Effector memory CD8-positive, alpha-beta T cell (primary cell): ENCODE data around the gene ACKR3.

ENCODE experiments used
- ATAC-seq: fragments of 150-1000 bp; cut with Tn5 transposase; replicated peaks from 2 replicates; pipeline ENCODE4 v1.10.0; 2021; ENCODE audit warnings: mild to moderate bottlenecking, moderate library complexity
- DNase-seq, 3 experiments: peaks; one replicate each; pipeline ENCODE4 v3.0.0; 2021
- H3K27ac Mint-ChIP-seq, 2 donors: one replicate each; pipeline ENCODE4 v1.8.0; 2022; ENCODE audit warnings: mild to moderate bottlenecking in 2 of 2, mixed read lengths in 2 of 2, moderate library complexity in 2 of 2
- H3K27me3 Mint-ChIP-seq, 2 donors: one replicate each; pipeline ENCODE4 v1.8.0; 2022; ENCODE audit warnings: mixed read lengths in 2 of 2
- H3K36me3 Mint-ChIP-seq: one replicate; pipeline ENCODE4 v1.8.0; 2022; ENCODE audit warnings: mild to moderate bottlenecking, moderate library complexity, mixed read lengths; ENCODE audit not compliant: insufficient read depth
- H3K4me1 Mint-ChIP-seq, 2 donors: one replicate each; pipeline ENCODE4 v1.8.0; 2022; ENCODE audit warnings: low read depth in 2 of 2, mixed read lengths in 2 of 2
- H3K4me3 Mint-ChIP-seq, 2 donors: one replicate each; pipeline ENCODE4 v1.8.0; 2022; ENCODE audit warnings: mild to moderate bottlenecking in 2 of 2, mixed read lengths in 2 of 2, moderate library complexity in 2 of 2
- H3K9me3 Mint-ChIP-seq, 2 donors: one replicate each; pipeline ENCODE4 v1.8.0; 2022; ENCODE audit warnings: mixed read lengths in 2 of 2

Gene ACKR3

GRCh38 chr2:236552212-236552542 is 17.4 kb upstream of the ACKR3 start:
- Mint-ChIP-seq H3K4me3 (peak overlapping the region; percentile 65 to 66), H3K27ac (peak overlapping the region; percentile 81 to 94), H3K36me3 (peaks cover 11% of the 10 kb centered on the region), H3K4me1 (peaks cover 66 to 82% of the 10 kb centered on the region in 2 donors), H3K9me3 (peaks cover 0 to 2% of the 10 kb centered on the region in 2 donors), H3K27me3 (no peaks in the 10 kb centered on the region)
- no peak for DNase-seq
- no peak for ATAC-seq

GRCh38 chr2:236552581-236553363 is 16.9 kb upstream of the ACKR3 start:
- H3K9me3 Mint-ChIP-seq = peaks cover 0 to 2% of the 10 kb centered on the region in 2 donors
- peak overlapping the region; percentile 65 to 66 for H3K4me3 Mint-ChIP-seq
- no peaks in the 10 kb centered on the region for H3K27me3 Mint-ChIP-seq
- peaks cover 68 to 82% of the 10 kb centered on the region in 2 donors for H3K4me1 Mint-ChIP-seq
- H3K27ac Mint-ChIP-seq = peak overlapping the region; percentile 81 to 94
- H3K36me3 Mint-ChIP-seq = peaks cover 11% of the 10 kb centered on the region
- DNase-seq (no peak), ATAC-seq (no peak)

DNA sequence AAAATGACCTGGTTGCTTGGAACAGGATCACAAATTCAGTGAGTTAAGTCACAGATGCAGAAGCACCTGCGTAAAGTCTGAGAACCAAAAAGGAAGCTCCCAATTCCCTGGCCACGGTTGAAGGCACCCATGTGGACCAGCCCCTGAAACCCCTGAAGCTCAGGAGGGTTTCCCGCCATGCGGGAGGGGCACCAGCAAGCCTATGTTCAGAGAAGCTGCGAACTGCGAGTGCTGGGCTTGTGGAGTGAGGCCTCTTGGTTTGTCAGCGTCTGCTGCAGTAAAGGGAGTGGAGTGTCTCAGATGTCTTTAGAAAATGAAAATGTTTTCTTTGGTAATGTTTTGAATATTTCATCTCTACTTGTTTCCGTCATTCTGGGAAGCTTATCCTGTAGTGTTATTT is 16.1 kb upstream of the ACKR3 start:
- Mint-ChIP-seq H3K4me3 (peak overlapping the region in 1 of 2 donors; percentile 36), H3K27ac (peak overlapping the region; percentile 69)

GRCh38 chr2:236554629-236555282 is 14.9 kb upstream of the ACKR3 start:
- peak overlapping the region; percentile 46 to 69 for H3K27ac Mint-ChIP-seq
- ATAC-seq = peak; percentile 60
- H3K4me3 Mint-ChIP-seq = peak overlapping the region in 1 of 2 donors; percentile 38
- no peaks in the 10 kb centered on the region for H3K27me3 Mint-ChIP-seq
- H3K9me3 Mint-ChIP-seq = peaks cover 0 to 2% of the 10 kb centered on the region in 2 donors
- H3K36me3 Mint-ChIP-seq = peaks cover 3% of the 10 kb centered on the region
- no peak for DNase-seq
- peaks cover 62 to 78% of the 10 kb centered on the region in 2 donors for H3K4me1 Mint-ChIP-seq

More for the DNA sequence above, 16.1 kb upstream of the ACKR3 start:
- Mint-ChIP-seq H3K36me3 (peaks cover 11% of the 10 kb centered on the region), H3K4me1 (peaks cover 67 to 81% of the 10 kb centered on the region in 2 donors), H3K27me3 (no peaks in the 10 kb centered on the region), H3K9me3 (peaks cover 0 to 2% of the 10 kb centered on the region in 2 donors)
- ATAC-seq (no peak), DNase-seq (no peak)

- H3K27me3 Mint-ChIP-seq = no peaks in the 10 kb centered on the region
- peaks cover 56 to 73% of the 10 kb centered on the region in 2 donors for H3K4me1 Mint-ChIP-seq
- H3K4me3 Mint-ChIP-seq = no peak overlapping the region
- peaks cover 0 to 2% of the 10 kb centered on the region in 2 donors for H3K9me3 Mint-ChIP-seq
- no peaks in the 10 kb centered on the region for H3K36me3 Mint-ChIP-seq
- no peak for ATAC-seq
- peak overlapping the region; percentile 46 to 69 for H3K27ac Mint-ChIP-seq
- no peak for DNase-seq
These were observed 14.1 kb upstream of the ACKR3 start for GRCh38 chr2:236555481-236555880.

DNA sequence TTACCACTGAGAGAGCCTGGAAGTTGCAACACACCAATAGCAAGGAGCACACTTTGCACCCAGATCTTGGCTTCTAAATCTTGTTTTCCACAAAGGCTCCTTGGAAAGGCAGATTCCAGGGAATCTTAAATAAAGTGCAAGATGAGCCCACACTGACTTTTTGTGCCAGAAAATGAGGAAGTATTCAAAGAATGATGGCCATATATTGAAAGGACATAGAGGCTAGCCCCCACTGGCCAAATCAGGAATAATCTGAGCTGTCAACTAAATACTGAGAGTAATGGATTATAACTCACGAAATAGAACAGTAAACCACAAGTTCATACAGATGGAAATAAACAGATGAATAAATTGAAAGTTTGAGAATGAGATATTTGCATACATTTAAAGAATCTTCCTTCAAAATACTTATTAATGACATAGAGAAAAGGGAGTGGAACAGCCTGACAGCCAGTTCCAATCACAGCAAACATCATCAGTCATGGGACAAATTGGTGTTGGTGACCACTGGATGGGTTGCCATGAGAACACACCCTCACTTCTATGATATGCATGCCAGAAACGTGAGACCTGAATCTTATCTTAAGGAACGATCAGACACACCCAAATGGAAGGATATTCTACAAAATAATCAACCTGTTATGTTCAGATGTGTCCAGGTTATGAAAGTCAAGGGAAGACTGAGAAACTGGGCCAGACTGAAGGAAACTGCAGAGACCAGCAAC is 12.2 kb upstream of the ACKR3 start:
- Mint-ChIP-seq H3K36me3 (peaks cover 9% of the 10 kb centered on the region), H3K4me1 (peaks cover 39 to 59% of the 10 kb centered on the region in 2 donors), H3K27ac (peak overlapping the region; percentile 15 to 73), H3K4me3 (no peak overlapping the region), H3K9me3 (peaks cover 0 to 2% of the 10 kb centered on the region in 2 donors), H3K27me3 (no peaks in the 10 kb centered on the region)
- DNase-seq = no peak
- ATAC-seq = no peak

- peaks cover 0 to 2% of the 10 kb centered on the region in 2 donors for H3K9me3 Mint-ChIP-seq
These were observed 11.6 kb upstream of the ACKR3 start for GRCh38 chr2:236558036-236558435.

GRCh38 chr2:236558993-236559978 is 10.3 kb upstream of the ACKR3 start:
- ATAC-seq = peak; percentile 36
- no peak for DNase-seq
- H3K27me3 Mint-ChIP-seq = no peaks in the 10 kb centered on the region
- H3K4me3 Mint-ChIP-seq = peak overlapping the region; percentile 1 to 19
- no peaks in the 10 kb centered on the region for H3K9me3 Mint-ChIP-seq
- H3K4me1 Mint-ChIP-seq = peaks cover 35 to 53% of the 10 kb centered on the region in 2 donors
- H3K36me3 Mint-ChIP-seq = peaks cover 9% of the 10 kb centered on the region
- H3K27ac Mint-ChIP-seq = peak overlapping the region; percentile 4 to 59

More at GRCh38 chr2:236558036-236558435, 11.6 kb upstream of the ACKR3 start:
- DNase-seq (no peak), ATAC-seq (no peak)
- H3K4me1 Mint-ChIP-seq = peaks cover 34 to 57% of the 10 kb centered on the region in 2 donors
- H3K4me3 Mint-ChIP-seq = no peak overlapping the region
- H3K27me3 Mint-ChIP-seq = no peaks in the 10 kb centered on the region
- peaks cover 9% of the 10 kb centered on the region for H3K36me3 Mint-ChIP-seq
- H3K27ac Mint-ChIP-seq = peak overlapping the region in 1 of 2 donors; percentile 73

DNA sequence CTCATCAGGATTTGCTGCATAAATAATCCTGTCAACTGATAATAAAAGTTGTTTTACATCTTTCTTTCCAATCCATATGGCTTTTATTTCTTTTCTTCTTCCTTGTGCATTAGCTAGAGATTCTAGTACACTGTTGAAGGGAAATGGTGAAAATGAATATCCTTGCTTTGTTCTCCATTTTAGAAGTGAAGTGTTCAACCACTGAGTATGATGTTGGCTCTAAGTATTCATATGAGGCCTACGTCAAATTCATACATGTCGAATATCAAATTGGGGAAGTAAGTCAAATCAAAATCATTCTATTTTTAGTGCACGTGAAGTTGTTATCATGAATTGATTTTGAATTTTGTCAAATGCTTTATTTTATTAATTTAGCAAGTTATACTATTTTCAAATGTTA is 7.8 kb upstream of the ACKR3 start:
- no peak for ATAC-seq
- no peak overlapping the region for H3K27ac Mint-ChIP-seq
- peaks cover 23 to 41% of the 10 kb centered on the region in 2 donors for H3K4me1 Mint-ChIP-seq
- peaks cover 14% of the 10 kb centered on the region for H3K36me3 Mint-ChIP-seq
- H3K27me3 Mint-ChIP-seq = no peaks in the 10 kb centered on the region
- no peak for DNase-seq
- H3K4me3 Mint-ChIP-seq = no peak overlapping the region
- no peaks in the 10 kb centered on the region for H3K9me3 Mint-ChIP-seq

DNA sequence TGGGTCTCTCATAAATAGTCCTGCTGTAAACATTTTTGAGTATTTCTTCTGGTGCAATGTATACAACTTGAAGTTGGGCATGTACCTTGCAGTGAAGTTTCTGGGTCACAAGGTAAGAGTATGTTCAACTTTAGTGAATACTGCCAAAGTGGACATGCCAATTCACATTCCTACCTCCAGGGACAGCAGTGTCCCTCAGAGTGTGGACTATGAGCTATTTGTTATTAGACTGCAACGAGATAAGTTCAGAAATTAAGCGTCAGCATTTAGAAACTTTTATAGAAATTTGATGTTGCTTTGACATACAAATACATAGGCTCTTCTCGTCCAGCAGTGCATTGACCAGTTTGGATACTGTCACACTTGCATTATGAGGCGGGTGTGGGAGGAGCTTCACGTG is 7.2 kb upstream of the ACKR3 start:
- Mint-ChIP-seq H3K4me3 (no peak overlapping the region), H3K9me3 (no peaks in the 10 kb centered on the region), H3K36me3 (peaks cover 17% of the 10 kb centered on the region), H3K27me3 (no peaks in the 10 kb centered on the region), H3K4me1 (peaks cover 22 to 35% of the 10 kb centered on the region in 2 donors), H3K27ac (no peak overlapping the region)
- DNase-seq = no peak
- no peak for ATAC-seq

GRCh38 chr2:236563953-236564352 is 5.7 kb upstream of the ACKR3 start:
- H3K4me1 Mint-ChIP-seq = peaks cover 17 to 28% of the 10 kb centered on the region in 2 donors
- no peak overlapping the region for H3K4me3 Mint-ChIP-seq
- DNase-seq (no peak), ATAC-seq (no peak)
- no peaks in the 10 kb centered on the region for H3K27me3 Mint-ChIP-seq
- H3K9me3 Mint-ChIP-seq = no peaks in the 10 kb centered on the region
- H3K36me3 Mint-ChIP-seq = peaks cover 17% of the 10 kb centered on the region
- H3K27ac Mint-ChIP-seq = no peak overlapping the region

DNA sequence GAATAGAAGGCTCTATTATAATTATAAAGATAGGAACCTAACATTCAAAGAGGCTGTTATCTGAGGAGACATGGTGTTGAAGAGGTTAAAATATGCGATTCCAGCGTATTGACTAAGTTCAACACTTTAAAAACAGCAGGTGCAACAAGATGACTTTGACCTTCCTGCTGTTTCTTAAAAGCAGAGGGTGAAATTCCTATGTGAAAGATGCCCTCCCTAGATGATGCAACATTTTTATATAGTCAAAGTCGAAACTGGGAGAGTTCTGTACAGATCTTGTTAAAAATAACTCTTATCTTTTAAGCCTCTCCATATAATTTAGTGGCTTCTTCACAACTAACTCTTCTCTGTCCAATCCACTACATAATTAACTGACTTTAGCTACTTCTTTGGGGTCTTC is 4.4 kb upstream of the ACKR3 start:
- Mint-ChIP-seq H3K27ac (no peak overlapping the region), H3K27me3 (no peaks in the 10 kb centered on the region), H3K36me3 (peaks cover 21% of the 10 kb centered on the region), H3K9me3 (no peaks in the 10 kb centered on the region), H3K4me1 (peaks cover 16 to 26% of the 10 kb centered on the region in 2 donors), H3K4me3 (no peak overlapping the region)
- ATAC-seq (no peak), DNase-seq (no peak)
